Right lobe of liver (tissue), 6 donors: ENCODE measurements around the gene GJA8. TPM values are rescaled to one million over a fixed set of nuclear protein-coding genes. Genes with fewer than 3 reads are reported as not detected.
A peak's percentile ranks its signal among the peaks of the same experiment; 100 is the strongest.
"Not testable (repeated sequence)": the region's sequence is repeated elsewhere in the genome, so short reads cannot be mapped to it uniquely, and the experiment has no call there.

Experiments
- ATAC-seq, 4 donors: fragments of 200-7000 bp; cut with Tn5 transposase; one replicate each; pipeline ENCODE4 v1.9.1; 2020; ENCODE audit warnings: mild to moderate bottlenecking in 4 of 4, moderate library complexity in 4 of 4
- DNase-seq, 3 donors: peaks; one replicate each; pipeline ENCODE4 v3.0.0-alpha.2; 2020
- H3K27ac ChIP-seq, 3 donors: fragments of 200-600 bp; one replicate each; pipeline ENCODE4 v1.8.0; 2022
- H3K27me3 ChIP-seq, 2 donors: fragments of 200-600 bp; one replicate each; pipeline ENCODE4 v1.8.0; 2022
- H3K36me3 ChIP-seq, 4 donors: fragments of 200-600 bp; sonication (generic) in 1 of 4; one replicate each; pipeline versions ENCODE4 v1.5.1 to v1.8.0; 2017 to 2022; ENCODE audit warnings: control low read depth in 1 of 4
- H3K4me1 ChIP-seq, 4 donors: fragments of 200-600 bp; sonication (generic) in 1 of 4; one replicate each; pipeline versions ENCODE4 v1.5.1 to v1.8.0; 2017 to 2022; ENCODE audit warnings: control low read depth in 1 of 4
- H3K4me3 ChIP-seq, 3 donors: fragments of 200-600 bp; one replicate each; pipeline ENCODE4 v1.8.0; 2022
- H3K9me3 ChIP-seq, 4 donors: fragments of 200-600 bp; sonication (generic) in 1 of 4; one replicate each; pipeline versions ENCODE4 v1.5.1 to v1.8.0; 2017 to 2022; ENCODE audit warnings: control low read depth in 1 of 4
- POLR2A ChIP-seq: fragments of 450-650 bp; IDR thresholded peaks from one replicate; pipeline ENCODE4 v1.6.1; 2017; ENCODE audit warnings: antibody characterized with exemption, mild to moderate bottlenecking
- WGBS: methylation state at CpG from one replicate; pipeline ENCODE4 v1.1.6; 2018; ENCODE audit warnings: low coverage, low lambda C conversion rate; ENCODE audit not compliant: insufficient coverage; ENCODE audit errors: missing lambda C conversion rate; 5-methylcytosine and 5-hydroxymethylcytosine counted together
- intact Hi-C, 2 donors: fragments of 100-400 bp; cut with DNase I; formaldehyde crosslinking; loops; one replicate each; pipeline versions ENCODE4 v1.11.2 to v1.14.1; 2022
- total RNA-seq, 6 experiments: library from RNA; depleted of rRNA in 2 of 6; stranded (reverse); fragments of >200 nt in 2 of 6; fragmentation: NEBNext Ultra II Directional in 3 of 6; extraction: Animal tissue kit (Norgen Biotek cat#: 25700) in 3 of 6; gene quantifications; one replicate each; pipeline versions ENCODE4 v1.1.0 to v1.2.4, GENCODE V29; 2016 to 2023
- TF ChIP-seq, protein P1 (sequence below), 4 donors: fragments of 200-600 bp in 3 of 4; fragments of 450-650 bp in 1 of 4; IDR thresholded peaks; one replicate each; pipeline versions ENCODE4 v1.5.1 to v1.8.0; 2016 to 2022; ENCODE audit warnings: antibody characterized with exemption in 4 of 4, mild to moderate bottlenecking in 2 of 4
- donor health status: DM: no; HTN: yes; CAD: no.
- donor health status: DM: no; HTN: no; CAD: no.
- donor health status: DM: no; HTN: no; CAD: no.
- donor health status: DM: no; HTN: yes; CAD: no.
- donor health status: DM: no; HTN: yes; CAD: no.

The GJA8 gene
- total RNA-seq, 6 experiments from 2014 or later: not detected

DNA sequence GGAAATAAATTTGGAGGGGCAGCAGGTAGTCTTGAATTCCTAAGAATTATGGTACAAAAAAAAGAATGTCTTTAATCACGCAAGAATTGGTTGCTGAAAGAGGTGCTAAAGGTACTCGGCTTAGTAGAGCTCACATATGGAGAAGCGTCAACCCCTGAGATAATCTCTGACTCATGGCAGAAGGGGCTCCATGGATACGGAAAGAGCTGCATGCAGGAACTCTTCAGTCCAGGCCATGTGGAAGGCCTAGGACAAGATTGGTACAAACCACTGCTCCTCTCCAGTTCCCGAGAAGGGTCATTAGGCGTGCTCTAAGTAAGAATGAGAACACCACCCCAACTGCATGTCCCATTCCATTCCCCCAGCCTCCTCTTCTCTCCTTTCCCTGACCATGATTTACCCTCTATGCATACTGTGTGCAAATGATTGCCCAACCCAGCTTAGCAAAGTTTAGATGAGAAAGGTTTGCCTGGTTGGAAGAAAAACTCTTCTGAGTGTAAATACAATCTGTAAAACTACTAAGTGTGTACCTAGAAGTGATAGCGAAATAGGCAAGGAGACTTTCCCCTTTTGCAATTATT lies 10.9 kb downstream of the GJA8 start:
- no peak for TF ChIP-seq POLR2A
- 89% methylated on average over 5 of the region's 7 CpGs for WGBS
- H3K4me1 ChIP-seq: no peaks in the 10 kb centered on the region

DNA sequence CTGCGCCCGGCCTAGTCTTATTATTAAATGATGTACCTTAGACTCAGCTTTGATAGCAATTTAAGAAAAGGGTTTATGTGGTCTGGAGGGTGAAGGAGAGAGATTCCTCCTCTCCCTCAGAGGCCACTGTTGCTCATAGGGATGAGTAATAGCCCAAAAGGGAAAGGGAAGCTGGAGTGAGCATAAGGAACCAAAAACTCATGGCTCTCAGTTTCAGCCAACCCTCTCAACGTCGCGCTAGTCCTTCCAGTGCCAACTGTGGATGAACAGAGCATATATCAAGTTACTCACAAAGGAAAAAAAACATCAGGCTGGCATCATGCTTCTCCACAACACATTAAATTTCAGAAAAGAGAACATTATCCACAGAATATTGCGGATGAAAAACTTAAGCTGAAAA lies 17.3 kb downstream of the GJA8 start:
- Histone ChIP-seq H3K4me3 (no peak overlapping the region), H3K27ac (no peak overlapping the region), H3K4me1 (no peaks in the 10 kb centered on the region), H3K27me3 (no peaks in the 10 kb centered on the region), H3K36me3 (no peaks in the 10 kb centered on the region), H3K9me3 (no peaks in the 10 kb centered on the region)
- no peak for TF ChIP-seq POLR2A
- TF ChIP-seq, protein P1, sequence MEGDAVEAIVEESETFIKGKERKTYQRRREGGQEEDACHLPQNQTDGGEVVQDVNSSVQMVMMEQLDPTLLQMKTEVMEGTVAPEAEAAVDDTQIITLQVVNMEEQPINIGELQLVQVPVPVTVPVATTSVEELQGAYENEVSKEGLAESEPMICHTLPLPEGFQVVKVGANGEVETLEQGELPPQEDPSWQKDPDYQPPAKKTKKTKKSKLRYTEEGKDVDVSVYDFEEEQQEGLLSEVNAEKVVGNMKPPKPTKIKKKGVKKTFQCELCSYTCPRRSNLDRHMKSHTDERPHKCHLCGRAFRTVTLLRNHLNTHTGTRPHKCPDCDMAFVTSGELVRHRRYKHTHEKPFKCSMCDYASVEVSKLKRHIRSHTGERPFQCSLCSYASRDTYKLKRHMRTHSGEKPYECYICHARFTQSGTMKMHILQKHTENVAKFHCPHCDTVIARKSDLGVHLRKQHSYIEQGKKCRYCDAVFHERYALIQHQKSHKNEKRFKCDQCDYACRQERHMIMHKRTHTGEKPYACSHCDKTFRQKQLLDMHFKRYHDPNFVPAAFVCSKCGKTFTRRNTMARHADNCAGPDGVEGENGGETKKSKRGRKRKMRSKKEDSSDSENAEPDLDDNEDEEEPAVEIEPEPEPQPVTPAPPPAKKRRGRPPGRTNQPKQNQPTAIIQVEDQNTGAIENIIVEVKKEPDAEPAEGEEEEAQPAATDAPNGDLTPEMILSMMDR (IDR thresholded peaks at IDR 0.05): no peak
- 96% methylated on average over 6 of the region's 6 CpGs for WGBS
- ATAC-seq (no peak), DNase-seq (no peak)
- intact Hi-C loops: no loop called here

More for the DNA sequence above, 10.9 kb downstream of the GJA8 start:
- H3K9me3 ChIP-seq: no peaks in the 10 kb centered on the region
- ATAC-seq (no peak), DNase-seq (no peak)
- no peaks in the 10 kb centered on the region for H3K36me3 ChIP-seq
- intact Hi-C loops: no loop called here
- H3K27me3 ChIP-seq: no peaks in the 10 kb centered on the region
- H3K4me3 ChIP-seq: no peak overlapping the region
- H3K27ac ChIP-seq: no peak overlapping the region

DNA sequence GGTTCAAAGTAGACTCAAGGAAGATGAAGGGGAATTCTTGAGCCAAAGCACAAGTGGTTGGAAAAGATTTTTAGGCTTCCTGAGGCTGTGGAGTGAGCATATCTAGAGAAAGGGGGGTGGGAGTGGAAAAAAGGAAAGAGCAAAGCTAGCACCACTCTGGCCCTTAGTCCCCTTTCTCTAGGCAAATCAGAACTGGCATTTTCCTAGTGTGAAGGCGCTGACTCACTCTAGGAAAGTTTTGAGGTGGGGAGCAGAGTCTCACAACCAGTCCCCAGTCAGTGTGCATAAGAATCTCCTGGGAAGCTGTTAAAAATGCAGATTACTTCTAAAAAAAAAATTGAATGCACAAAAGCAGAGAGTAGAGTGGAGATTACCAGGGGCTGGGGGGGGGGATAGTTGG lies 22.2 kb downstream of the GJA8 start:
- Histone ChIP-seq H3K4me3 (no peak overlapping the region), H3K36me3 (no peaks in the 10 kb centered on the region), H3K27ac (no peak overlapping the region), H3K9me3 (no peaks in the 10 kb centered on the region), H3K4me1 (peaks cover 0 to 6% (median 1%) of the 10 kb centered on the region in 4 donors), H3K27me3 (no peaks in the 10 kb centered on the region)
- ATAC-seq (no peak), DNase-seq (no peak)
- TF ChIP-seq, protein P1 (IDR thresholded peaks at IDR 0.05): no peak
- TF ChIP-seq POLR2A: no peak
- 75% methylated on average over 1 of the region's 1 CpG for WGBS
- intact Hi-C loops: no loop called here

DNA sequence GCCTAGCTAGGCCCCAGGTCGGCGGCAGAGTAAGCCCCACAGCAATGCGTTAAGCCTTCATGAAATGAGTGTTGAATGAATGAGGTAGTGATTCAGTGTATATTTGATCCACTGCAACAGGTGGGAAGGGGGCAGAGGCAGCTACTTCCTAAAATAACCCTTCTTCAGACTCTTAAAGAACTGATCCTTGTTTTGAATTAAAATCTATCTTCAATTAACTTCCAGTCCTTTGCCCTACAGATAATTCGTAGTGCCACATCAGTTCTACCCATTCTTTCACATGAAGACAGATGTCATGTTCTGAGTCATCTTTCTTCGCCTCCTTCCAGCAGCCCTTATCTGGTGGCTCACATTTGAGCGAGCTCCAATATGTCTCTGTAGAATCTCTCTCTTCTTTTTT lies 24.6 kb downstream of the GJA8 start:
- H3K9me3 ChIP-seq, H3K27ac ChIP-seq, ATAC-seq, intact Hi-C loops, H3K27me3 ChIP-seq, DNase-seq, H3K36me3 ChIP-seq, H3K4me3 ChIP-seq: not testable (repeated sequence)
- peaks cover 0 to 11% (median 2%) of the 10 kb centered on the region in 4 donors for H3K4me1 ChIP-seq
- no CpG with 5 or more reads among the region's 6 CpGs for WGBS

DNA sequence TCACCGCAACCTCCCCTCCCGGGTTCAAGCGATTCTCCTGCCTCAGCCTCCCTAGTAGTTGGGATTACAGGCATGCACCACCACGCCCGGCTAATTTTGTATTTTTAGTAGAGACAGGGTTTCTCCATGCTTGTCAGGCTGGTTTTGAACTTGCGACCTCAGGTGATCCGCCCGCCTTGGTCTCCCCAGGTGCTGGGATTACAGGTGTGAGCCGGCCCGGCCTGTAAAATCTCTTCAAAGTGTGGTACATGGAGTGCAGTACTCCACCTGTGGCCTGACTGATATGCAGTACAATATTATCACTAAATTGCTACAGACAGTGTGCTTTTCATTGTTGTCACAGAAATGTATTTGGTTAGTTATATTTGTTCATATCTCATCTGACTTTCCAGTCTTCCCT lies 25.1 kb downstream of the GJA8 start:
- DNase-seq: not testable (repeated sequence)

DNA sequence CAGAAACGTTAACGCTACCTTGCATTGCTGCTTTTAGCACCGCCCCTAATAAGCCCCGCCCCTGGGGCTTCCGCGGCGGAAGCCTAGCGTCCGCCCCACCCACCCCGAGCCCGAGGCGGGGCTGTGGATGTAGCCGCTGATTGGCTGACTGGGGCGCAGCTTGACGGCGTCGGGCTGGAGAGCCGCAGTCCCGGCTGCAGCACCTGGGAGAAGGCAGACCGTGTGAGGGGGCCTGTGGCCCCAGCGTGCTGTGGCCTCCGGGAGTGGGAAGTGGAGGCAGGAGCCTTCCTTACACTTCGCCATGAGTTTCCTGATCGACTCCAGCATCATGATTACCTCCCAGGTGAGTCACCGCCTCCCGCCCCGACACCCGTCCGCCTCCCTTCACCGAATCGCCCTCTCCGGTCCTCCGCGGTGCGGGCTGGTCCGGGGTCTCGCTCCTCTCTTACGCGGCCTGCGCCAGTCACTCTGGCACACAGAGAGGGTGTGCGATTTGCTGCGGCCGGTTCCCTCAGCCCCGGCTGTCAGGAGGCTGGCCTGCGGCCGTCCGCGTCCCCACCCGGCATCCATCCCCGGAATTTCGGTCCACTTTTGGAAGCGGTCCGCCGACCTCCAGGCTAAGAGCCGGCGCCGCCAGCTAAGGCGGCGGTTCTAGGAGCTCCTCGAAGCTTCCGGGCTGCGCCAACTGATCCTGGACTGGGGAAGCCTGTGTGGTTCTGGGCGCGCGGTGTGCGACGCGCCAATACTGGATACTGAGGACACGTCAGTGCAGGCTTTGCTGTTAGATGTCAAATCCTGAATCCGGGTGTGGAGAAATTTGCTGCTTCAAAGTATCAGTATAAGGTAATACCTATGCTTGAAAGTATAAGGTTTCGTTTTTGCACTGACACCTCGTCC lies 25.9 kb downstream of the GJA8 start, which contains the start of gene GPR89B:
TSS of gene GPR89B (plus strand) at position 185 of the 897 bp plus-strand sequence. CDS start at position 302, 117 bp downstream.
- DNase-seq (peak; percentile 95 to 96 (median 95)), ATAC-seq (peak; percentile 98 to 100 (median 99))
- H3K27me3 ChIP-seq, H3K36me3 ChIP-seq, intact Hi-C loops, H3K9me3 ChIP-seq: not testable (repeated sequence)
- H3K27ac ChIP-seq: peak within 1 kb of the TSS; percentile 76 to 92 (median 83)
- peak; percentile 65 for TF ChIP-seq POLR2A
- H3K4me1 ChIP-seq: peaks cover 0 to 11% (median 2%) of the 10 kb centered on the region in 4 donors
- WGBS: 0% methylated on average over 16 of the region's 72 CpGs
- H3K4me3 ChIP-seq: peak within 1 kb of the TSS; percentile 79 to 92 (median 85)

More for the DNA sequence above, 25.1 kb downstream of the GJA8 start:
- 60% methylated on average over 1 of the region's 10 CpGs for WGBS
- ATAC-seq, intact Hi-C loops, H3K27me3 ChIP-seq, H3K36me3 ChIP-seq, H3K4me3 ChIP-seq, H3K9me3 ChIP-seq, H3K27ac ChIP-seq: not testable (repeated sequence)
- H3K4me1 ChIP-seq: peaks cover 0 to 11% (median 2%) of the 10 kb centered on the region in 4 donors

DNA sequence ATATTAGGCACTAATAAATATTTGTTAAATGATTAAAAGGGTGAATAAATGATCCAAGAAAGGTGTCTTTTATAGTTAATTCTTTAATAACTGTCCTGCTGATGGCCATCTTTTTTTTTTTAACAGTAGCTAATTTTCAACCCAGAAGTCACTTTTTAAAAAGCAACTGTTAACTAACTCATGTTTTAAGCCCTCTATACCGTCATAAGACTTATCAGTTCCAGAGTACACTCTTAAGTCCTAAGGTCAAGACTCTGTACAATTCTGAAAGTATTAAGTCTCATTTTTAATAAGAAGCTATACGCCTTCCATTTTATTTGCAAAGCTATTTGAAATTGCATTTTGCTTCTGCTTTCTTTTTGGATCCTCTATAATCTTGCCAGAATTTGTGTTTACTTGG lies 28.5 kb downstream of the GJA8 start:
- 70% methylated on average over 2 of the region's 2 CpGs for whole genome bisulfite sequencing
- ATAC-seq, H3K27ac ChIP-seq, H3K4me3 ChIP-seq, H3K9me3 ChIP-seq, DNase-seq, H3K36me3 ChIP-seq, H3K27me3 ChIP-seq, intact Hi-C loops: not testable (repeated sequence)
- H3K4me1 ChIP-seq: peaks cover 0 to 11% (median 2%) of the 10 kb centered on the region in 4 donors

DNA sequence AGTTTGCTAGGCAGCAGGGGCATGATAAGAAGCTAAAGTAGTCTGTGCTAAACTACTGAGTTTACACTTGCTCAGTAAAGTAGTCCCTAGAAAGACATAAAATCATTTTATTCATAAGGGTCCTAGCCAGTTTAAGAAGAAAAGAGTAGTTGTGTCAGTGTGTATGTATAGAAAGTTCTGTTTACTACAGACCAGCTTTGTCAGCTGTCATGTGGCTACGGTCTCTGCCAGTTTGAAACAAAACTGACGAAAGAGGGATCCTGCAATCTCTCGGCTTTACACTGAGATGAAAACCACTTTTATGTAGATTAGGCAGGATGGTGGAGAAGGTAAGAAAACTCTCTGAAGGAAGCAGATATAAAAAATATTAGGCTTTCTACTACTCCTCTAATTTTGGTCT lies 32.7 kb downstream of the GJA8 start:
- DNase-seq, intact Hi-C loops: not testable (repeated sequence)
- WGBS: 71% methylated on average over 3 of the region's 3 CpGs

DNA sequence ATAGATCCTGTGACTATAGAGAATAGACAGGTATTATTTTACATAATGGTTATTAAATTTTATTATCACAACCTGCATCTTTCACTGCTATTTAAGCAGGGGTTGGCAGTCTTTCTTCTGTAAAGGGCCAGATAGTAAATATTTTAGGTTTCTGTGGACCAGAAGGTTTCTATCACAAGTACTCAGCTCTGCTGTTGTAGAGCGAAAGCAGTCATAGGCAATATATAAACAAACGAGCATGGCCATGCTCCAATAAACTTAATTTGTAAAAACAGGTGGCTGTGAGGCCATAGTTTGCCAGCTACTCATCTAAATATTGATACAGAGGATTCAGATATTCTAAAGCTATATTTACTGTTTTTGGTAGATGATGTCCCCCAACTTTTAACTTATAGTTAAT lies 37.9 kb downstream of the GJA8 start:
- ATAC-seq, DNase-seq, H3K4me3 ChIP-seq, H3K9me3 ChIP-seq, H3K36me3 ChIP-seq, intact Hi-C loops, H3K4me1 ChIP-seq, H3K27ac ChIP-seq, H3K27me3 ChIP-seq: not testable (repeated sequence)
- 71% methylated on average over 1 of the region's 2 CpGs for WGBS

More for the DNA sequence above, 32.7 kb downstream of the GJA8 start:
- H3K36me3 ChIP-seq, H3K4me1 ChIP-seq, H3K27ac ChIP-seq, H3K9me3 ChIP-seq, H3K27me3 ChIP-seq, ATAC-seq, H3K4me3 ChIP-seq: not testable (repeated sequence)
